Lower lobe of right lung (tissue), 2 donors: Measurements from ENCODE around the gene TMEM123. TPM values are rescaled to one million over a fixed set of nuclear protein-coding genes. Genes with fewer than 3 reads are reported as not detected.

Experiments used
- ATAC-seq, 2 donors: fragments of 200-7000 bp; cut with Tn5 transposase; one replicate each; pipeline ENCODE4 v1.9.1; 2020 to 2022; ENCODE audit warnings: mild to moderate bottlenecking in 2 of 2, moderate library complexity in 2 of 2
- DNase-seq: peaks from one replicate; pipeline ENCODE4 v3.0.0-alpha.2; 2020
- H3K27ac ChIP-seq: fragments of 200-600 bp; one replicate; pipeline ENCODE4 v1.8.0; 2022
- H3K27me3 ChIP-seq: fragments of 200-600 bp; one replicate; pipeline ENCODE4 v1.8.0; 2022; ENCODE audit warnings: low read depth
- H3K36me3 ChIP-seq: fragments of 200-600 bp; one replicate; pipeline ENCODE4 v1.8.0; 2022; ENCODE audit warnings: mild to moderate bottlenecking
- H3K4me1 ChIP-seq: fragments of 200-600 bp; one replicate; pipeline ENCODE4 v1.8.0; 2022
- H3K4me3 ChIP-seq: fragments of 200-600 bp; one replicate; pipeline ENCODE4 v1.8.0; 2022; ENCODE audit warnings: mild to moderate bottlenecking
- H3K9me3 ChIP-seq: fragments of 200-600 bp; one replicate; pipeline ENCODE4 v1.8.0; 2022
- intact Hi-C: fragments of 100-400 bp; cut with DNase I; formaldehyde crosslinking; loops from one replicate; pipeline ENCODE4 v1.11.0; 2022
- total RNA-seq: library from RNA; stranded (reverse); fragmentation: NEBNext Ultra II Directional; extraction: Animal tissue kit (Norgen Biotek cat#: 25700); gene quantifications from one replicate; pipeline ENCODE4 v1.2.1, GENCODE V29; 2021
- TF ChIP-seq, protein P1 (sequence below): fragments of 200-600 bp; IDR thresholded peaks from one replicate; pipeline ENCODE4 v1.8.0; 2022; ENCODE audit warnings: antibody characterized with exemption, mild to moderate bottlenecking
- donor health status: DM: no; HTN: yes; CAD: no; lungs with severe emphysema.

TMEM123 gene
- total RNA-seq, 1 donor from 2014 or later, result 199 TPM

DNA sequence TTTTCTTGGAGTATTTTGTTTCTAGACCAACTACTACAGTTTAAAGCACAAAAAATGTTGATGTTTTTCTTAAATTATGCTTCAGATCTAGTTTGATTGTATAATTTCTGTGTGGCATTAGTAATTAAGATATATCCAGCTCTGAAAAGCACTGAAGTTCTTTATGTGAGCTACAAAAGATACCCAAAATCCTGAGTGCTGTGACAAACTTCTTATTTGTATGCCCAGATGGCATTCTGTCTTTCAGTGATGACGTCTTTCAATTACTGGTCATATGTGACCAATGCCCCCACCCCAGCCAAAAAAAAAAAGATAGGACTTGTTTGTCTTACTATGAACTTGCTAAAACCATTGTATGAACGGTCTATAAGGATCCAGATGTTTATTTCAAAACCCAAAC lies 54.3 kb downstream of the TMEM123 start:
- Histone ChIP-seq H3K27ac (no peak overlapping the region), H3K9me3 (no peaks in the 10 kb centered on the region), H3K4me1 (no peaks in the 10 kb centered on the region), H3K36me3 (peaks cover 69% of the 10 kb centered on the region), H3K4me3 (no peak overlapping the region), H3K27me3 (no peaks in the 10 kb centered on the region)
- TF ChIP-seq, protein P1, sequence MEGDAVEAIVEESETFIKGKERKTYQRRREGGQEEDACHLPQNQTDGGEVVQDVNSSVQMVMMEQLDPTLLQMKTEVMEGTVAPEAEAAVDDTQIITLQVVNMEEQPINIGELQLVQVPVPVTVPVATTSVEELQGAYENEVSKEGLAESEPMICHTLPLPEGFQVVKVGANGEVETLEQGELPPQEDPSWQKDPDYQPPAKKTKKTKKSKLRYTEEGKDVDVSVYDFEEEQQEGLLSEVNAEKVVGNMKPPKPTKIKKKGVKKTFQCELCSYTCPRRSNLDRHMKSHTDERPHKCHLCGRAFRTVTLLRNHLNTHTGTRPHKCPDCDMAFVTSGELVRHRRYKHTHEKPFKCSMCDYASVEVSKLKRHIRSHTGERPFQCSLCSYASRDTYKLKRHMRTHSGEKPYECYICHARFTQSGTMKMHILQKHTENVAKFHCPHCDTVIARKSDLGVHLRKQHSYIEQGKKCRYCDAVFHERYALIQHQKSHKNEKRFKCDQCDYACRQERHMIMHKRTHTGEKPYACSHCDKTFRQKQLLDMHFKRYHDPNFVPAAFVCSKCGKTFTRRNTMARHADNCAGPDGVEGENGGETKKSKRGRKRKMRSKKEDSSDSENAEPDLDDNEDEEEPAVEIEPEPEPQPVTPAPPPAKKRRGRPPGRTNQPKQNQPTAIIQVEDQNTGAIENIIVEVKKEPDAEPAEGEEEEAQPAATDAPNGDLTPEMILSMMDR, result no peak
- ATAC-seq (no peak), DNase-seq (no peak)
- intact Hi-C loops, result no loop called here

DNA sequence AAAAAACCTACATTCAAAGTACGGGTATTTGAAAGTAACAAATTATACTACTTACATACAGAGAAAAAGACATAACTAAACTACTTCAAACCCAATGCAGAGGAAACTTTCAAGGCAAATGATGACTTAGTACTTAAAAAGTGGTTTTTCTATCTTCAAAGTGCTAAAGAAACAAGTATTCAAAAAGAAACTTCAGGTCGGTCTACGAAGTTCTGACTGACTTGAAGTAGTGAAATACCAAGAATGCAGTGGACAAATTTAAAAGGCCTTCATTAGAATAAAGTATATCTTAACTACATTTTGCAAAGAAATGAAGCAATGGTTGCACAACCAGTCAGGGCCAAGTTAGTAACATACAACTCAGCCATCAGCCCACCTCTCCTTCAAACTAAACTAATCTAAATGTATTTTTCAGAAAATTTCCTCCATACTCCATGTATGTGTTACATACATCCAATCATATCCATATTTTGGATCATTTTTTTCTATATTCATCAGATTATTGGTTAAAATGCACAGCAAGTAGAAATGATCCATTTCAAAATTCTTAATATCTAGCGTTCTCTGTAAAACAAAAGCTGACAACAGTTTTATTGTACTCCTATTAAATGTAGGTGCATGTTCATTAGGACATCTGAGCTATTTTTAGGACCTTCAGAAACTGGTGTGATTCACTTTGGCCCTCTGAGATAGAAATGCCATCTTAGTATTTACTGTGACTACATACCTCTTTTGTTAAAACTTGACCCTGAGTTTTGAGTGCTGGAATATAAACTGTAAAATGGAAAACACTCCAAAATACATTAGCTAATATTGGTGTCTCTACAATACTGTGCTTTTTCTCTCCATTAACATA lies 55.6 kb downstream of the TMEM123 start:
- Histone ChIP-seq H3K36me3 (peaks cover 75% of the 10 kb centered on the region), H3K4me1 (no peaks in the 10 kb centered on the region), H3K9me3 (no peaks in the 10 kb centered on the region), H3K27me3 (no peaks in the 10 kb centered on the region), H3K27ac (no peak overlapping the region), H3K4me3 (no peak overlapping the region)
- DNase-seq, result no peak
- ATAC-seq, result no peak
- TF ChIP-seq, protein P1, result no peak
- intact Hi-C loops, result no loop called here

DNA sequence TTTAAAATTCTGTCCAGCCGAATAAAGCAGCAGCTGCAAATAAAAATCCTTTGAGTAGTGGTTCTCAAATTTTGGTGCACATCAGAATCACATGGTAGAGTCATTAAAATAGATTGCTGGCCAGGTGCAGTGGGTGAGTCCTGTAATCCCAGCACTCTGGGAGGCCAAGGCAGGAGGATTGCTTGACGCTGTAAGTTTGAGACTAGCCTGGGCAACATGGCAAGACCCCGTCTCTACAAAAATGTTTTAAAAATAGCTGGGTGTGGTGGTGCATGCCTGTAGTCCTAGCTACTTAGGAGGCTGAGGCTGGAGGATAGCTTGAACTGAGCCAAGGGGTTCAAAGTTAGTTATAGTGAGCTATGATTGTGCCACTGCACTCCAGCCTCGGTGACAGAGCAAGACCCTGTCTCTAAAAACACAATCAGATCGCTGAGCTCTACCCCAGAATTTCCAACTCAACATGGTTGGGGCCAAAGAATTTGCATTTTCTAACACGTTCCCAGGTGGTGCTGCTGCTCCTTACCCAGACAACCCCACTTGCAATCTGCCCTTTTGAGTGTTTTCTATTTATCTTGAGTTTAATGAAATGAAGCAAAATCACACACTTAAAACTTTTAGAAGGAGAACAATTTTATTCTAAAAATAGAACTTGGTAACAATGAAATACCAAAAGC lies 56.7 kb downstream of the TMEM123 start:
- TF ChIP-seq, protein P1, result no peak
- Histone ChIP-seq H3K4me3 (no peak overlapping the region), H3K36me3 (peaks cover 73% of the 10 kb centered on the region), H3K9me3 (no peaks in the 10 kb centered on the region), H3K4me1 (no peaks in the 10 kb centered on the region), H3K27me3 (no peaks in the 10 kb centered on the region), H3K27ac (no peak overlapping the region)
- intact Hi-C loops, result no loop called here
- ATAC-seq (no peak), DNase-seq (no peak)

DNA sequence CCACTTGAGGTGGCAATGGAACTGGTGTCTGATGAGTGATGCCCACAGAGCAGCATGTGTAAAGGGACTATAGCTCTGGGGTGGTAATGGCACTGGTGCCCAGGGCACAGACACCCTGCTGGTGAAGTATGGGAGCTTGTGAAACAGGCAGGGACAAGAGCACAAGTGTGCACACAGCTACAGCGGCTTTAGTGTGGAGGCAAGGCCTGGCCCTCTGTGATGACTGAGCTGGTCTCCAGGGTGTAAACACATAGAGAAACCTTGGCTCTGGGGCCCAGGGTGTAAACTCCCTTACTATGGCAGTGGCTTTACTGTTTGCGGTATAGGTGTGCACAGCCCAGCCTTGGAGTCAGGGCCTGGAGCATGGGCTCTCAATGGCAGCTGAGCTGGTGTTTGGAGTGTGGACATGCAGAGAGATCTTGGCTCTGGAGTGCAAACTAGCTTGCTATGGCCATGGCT lies 59.3 kb downstream of the TMEM123 start:
- intact Hi-C loops, result no loop called here
- ATAC-seq (no peak), DNase-seq (no peak)
- no peaks in the 10 kb centered on the region for H3K9me3 ChIP-seq
- H3K27me3 ChIP-seq, result no peaks in the 10 kb centered on the region
- no peak overlapping the region for H3K4me3 ChIP-seq
- TF ChIP-seq, protein P1, result no peak
- no peak overlapping the region for H3K27ac ChIP-seq
- peaks cover 61% of the 10 kb centered on the region for H3K36me3 ChIP-seq
- no peaks in the 10 kb centered on the region for H3K4me1 ChIP-seq

DNA sequence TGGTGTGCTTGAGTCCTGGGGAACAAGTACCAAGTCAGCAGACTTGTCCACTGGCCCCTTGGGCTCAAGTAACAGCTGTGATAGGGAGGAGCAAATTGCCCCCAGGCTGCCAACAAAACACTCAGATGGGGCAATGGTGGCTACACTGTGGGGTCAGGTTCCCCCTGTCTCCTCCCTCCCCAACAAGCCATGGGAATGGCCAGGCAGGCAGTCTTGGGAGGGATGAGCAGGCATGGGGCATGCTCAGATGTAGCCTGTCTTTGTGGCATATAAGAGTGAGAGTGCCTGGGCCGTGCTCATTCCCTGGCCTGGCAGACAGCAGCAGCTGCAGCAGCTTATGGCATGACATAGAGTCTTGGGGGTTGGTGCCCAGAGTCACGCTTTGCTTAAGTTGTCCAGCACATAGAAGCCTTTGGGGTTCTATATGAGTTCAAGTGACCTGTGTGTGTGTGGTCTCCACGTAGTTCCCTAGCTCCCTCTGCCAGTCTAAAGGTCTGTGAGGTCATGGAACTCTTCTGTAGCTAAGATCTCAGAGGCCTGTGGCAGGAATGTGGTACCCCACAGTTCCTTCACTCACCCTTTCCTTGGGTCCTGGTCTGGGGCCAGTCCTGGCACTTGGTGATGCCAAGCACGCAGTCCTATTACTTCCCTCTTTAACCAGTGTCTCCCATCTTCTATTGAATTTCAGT lies 60.9 kb downstream of the TMEM123 start:
- no peaks in the 10 kb centered on the region for H3K27me3 ChIP-seq
- H3K27ac ChIP-seq, result no peak overlapping the region
- no peaks in the 10 kb centered on the region for H3K4me1 ChIP-seq
- DNase-seq (no peak), ATAC-seq (no peak)
- peaks cover 62% of the 10 kb centered on the region for H3K36me3 ChIP-seq
- H3K9me3 ChIP-seq, result no peaks in the 10 kb centered on the region
- TF ChIP-seq, protein P1, result no peak
- intact Hi-C loops, result no loop called here
- no peak overlapping the region for H3K4me3 ChIP-seq
